CD4-positive, alpha-beta T cell treated with Interleukin-10 for 1 hour (primary cell): Measurements from ENCODE around the gene SLC39A5.
"Not testable (repeated sequence)": the region's sequence is repeated elsewhere in the genome, so short reads cannot be mapped to it uniquely, and the experiment has no call there.

Experiments used
- DNase-seq: peaks from one replicate; pipeline ENCODE4 v3.0.0-alpha.2; 2020

SLC39A5 gene

GRCh38 chr12:56282030-56282429 lies 52.2 kb downstream of the SLC39A5 start:
- DNase-seq: no peak

GRCh38 chr12:56282579-56282978 lies 52.7 kb downstream of the SLC39A5 start:
- DNase-seq: no peak

DNA sequence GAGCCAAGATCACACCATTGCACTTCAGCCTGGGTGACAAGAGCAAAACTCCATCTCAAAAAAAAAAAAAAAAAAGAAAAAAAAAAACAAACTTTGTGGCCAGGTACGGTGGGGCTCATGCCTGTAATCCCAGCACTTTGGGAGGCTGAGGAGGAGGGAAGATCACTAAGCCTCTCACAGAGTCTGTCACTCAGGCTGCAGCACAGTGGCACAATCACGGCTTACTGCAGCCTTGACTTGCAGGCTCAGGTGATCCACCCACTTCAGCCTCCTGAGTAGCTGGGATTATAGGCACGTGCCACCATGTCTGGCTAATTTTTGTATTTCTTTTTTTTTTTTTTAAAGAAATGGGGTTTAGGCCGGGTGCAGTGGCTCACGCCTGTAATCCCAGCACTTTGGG lies 54.4 kb downstream of the SLC39A5 start:
- DNase-seq: not testable (repeated sequence)

GRCh38 chr12:56286044-56286830 lies 56.4 kb downstream of the SLC39A5 start:
- DNase-seq: no peak
